ENCODE results near the gene NEK4. TPM values are rescaled to one million over a fixed set of nuclear protein-coding genes. Genes with fewer than 3 reads are reported as not detected.

The NEK4 gene
- total and polyA plus RNA-seq, 10 of the 15 experiments (the other 5 are each of a cell fraction or from before 2014, with no cell fraction given): 7.0 to 29.1 (median 16.4) TPM

DNA sequence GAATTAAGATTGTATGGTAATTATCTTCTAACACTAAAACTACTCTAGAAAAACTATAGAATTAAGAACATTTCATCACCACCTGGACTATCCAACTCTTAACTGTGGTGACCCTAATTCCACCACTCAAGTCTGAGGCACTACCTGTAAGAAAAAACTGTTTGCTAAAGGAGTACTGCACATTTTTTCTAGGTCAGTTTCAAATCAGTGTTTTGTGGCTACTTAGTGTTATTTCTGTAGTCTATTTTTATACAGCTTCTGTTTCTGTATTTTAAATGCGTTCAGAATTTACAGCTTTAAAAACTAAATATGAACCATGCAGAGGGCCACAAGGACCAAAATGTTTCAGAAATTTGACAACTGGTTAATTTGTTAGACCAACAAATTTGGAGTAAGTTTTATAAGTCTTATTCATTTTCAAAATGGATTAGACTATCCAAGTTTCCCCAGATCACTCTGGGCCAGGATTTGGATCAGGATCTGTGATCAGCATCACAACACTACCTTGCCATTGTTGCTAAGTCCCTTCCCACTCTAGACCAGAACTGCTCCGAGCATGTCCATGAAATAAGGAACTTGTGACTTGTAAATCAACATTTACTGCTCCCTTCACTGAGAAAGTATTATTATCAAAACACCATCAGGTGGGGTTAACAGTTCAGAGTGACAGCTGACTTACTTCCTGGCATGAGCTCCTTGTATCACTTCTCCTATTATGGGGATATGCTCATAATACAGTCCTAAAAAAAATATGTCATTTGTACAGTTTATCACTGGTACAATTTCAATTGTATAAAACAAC lies 73.7 kb downstream of the NEK4 start:
- DNase-seq (ENCODE audit: low read depth, low spot score) (no peak), ATAC-seq (peak; percentile 62), FAIRE-seq (no peak)
- CTCF ChIA-PET: interaction anchor here (1.0 to 1.1 kb wide), 2 partner anchors 11 kb away, joined by 3 to 4 read pairs; partner anchors contain the start of gene GNL3
- 52% methylated on average over 2 of the region's 2 CpGs for WGBS (ENCODE audit: insufficient coverage, insufficient replicate concordance, low lambda C conversion rate, missing lambda C conversion rate)
- H3K27ac ChIP-seq (ENCODE audit: control insufficient read depth, insufficient read depth): peak overlapping the region; percentile 91
- H4K20me1 ChIP-seq (ENCODE audit: control insufficient read depth, insufficient read depth): no peaks in the 10 kb centered on the region
- H3K4me1 ChIP-seq (ENCODE audit: control insufficient read depth, insufficient read depth, low read length): peaks cover 36% of the 10 kb centered on the region
- peak overlapping the region; percentile 55 for H3K9ac ChIP-seq (ENCODE audit: control insufficient read depth, insufficient read depth, low read length)
- RAD21 ChIA-PET (ENCODE audit: unreplicated experiment): interaction anchor here (0.8 to 1.6 kb wide), 8 partner anchors 8 to 58 kb away, joined by 3 to 6 read pairs (median 4); partner anchors contain the start of genes GLT8D1 and SPCS1
- H3K79me2 ChIP-seq (ENCODE audit: control insufficient read depth, insufficient read depth, low read length): peaks cover 9% of the 10 kb centered on the region
- POLR2A ChIA-PET: interaction anchor here (0.5 to 2.5 kb wide), 7 partner anchors 9 to 196 kb away, joined by 3 to 25 read pairs (median 3); partner anchors contain the start of genes GLT8D1, GNL3, PBRM1 and SPCS1
- BruUV-seq (replicated peaks): no TSS peak
- H3K27me3 ChIP-seq (replicated peaks in 1 of 2; ENCODE audit: control insufficient read depth in 2 of 2, insufficient read depth in 2 of 2, low read length in 1 of 2): no peaks in the 10 kb centered on the region
- H3K4me3 ChIP-seq: no peak overlapping the region; the same call in 1 of the 2 replicates
- SMC1A ChIA-PET (ENCODE audit: uncharacterized antibody, unreplicated experiment): interaction anchor here (0.6 to 2.1 kb wide), 6 partner anchors 10 to 27 kb away, joined by 3 to 17 read pairs (median 4); partner anchors contain the start of genes GLT8D1 and SPCS1
- peaks cover 14 to 36% of the 10 kb centered on the region in 2 experiments for H3K36me3 ChIP-seq (ENCODE audit: control insufficient read depth in 2 of 2, insufficient read depth in 2 of 2, low read length in 1 of 2)
- H3K4me2 ChIP-seq (ENCODE audit: control insufficient read depth, insufficient read depth): peak overlapping the region; percentile 85
- in situ Hi-C loops (cut with MboI): no loop called here
- no peak overlapping the region for H2AFZ ChIP-seq (ENCODE audit: control insufficient read depth, low read depth, low read length)
- no peaks in the 10 kb centered on the region for H3K9me3 ChIP-seq (replicated peaks; ENCODE audit: control insufficient read depth, insufficient read depth, low read length)
- intact Hi-C loops (cut with micrococcal nuclease; ENCODE audit: unreplicated experiment): no loop called here
- TF ChIP-seq PAX5 (IDR thresholded peaks at IDR 0.05; ENCODE audit: borderline replicate concordance, low read depth, low read length): 0 out of 2 replicates have a peak, but pooled peaks have one; percentile 3
- peak; percentile 72; the same call in 1 of the 2 replicates for TF ChIP-seq ZNF384 (IDR thresholded peaks at IDR 0.05; ENCODE audit: borderline replicate concordance, low read depth, low read length)
- peak in 1 of 2 experiments; percentile 72; a peak in 1 of 4 replicates for TF ChIP-seq SRF (IDR thresholded peaks at IDR 0.05; ENCODE audit: low read depth in 2 of 2, low read length in 2 of 2)
- no peak for TF ChIP-seq RAD21 (IDR thresholded peaks at IDR 0.05; ENCODE audit: insufficient read depth, low read depth, low read length)
- 0 out of 4 replicates have a peak, but pooled peaks of 1 of the 2 experiments have one; percentile 24 for TF ChIP-seq IKZF2 (IDR thresholded peaks at IDR 0.05)
- TF ChIP-seq, protein P1, sequence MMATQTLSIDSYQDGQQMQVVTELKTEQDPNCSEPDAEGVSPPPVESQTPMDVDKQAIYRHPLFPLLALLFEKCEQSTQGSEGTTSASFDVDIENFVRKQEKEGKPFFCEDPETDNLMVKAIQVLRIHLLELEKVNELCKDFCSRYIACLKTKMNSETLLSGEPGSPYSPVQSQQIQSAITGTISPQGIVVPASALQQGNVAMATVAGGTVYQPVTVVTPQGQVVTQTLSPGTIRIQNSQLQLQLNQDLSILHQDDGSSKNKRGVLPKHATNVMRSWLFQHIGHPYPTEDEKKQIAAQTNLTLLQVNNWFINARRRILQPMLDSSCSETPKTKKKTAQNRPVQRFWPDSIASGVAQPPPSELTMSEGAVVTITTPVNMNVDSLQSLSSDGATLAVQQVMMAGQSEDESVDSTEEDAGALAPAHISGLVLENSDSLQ (IDR thresholded peaks at IDR 0.05): peak; percentile 92
- peak in 1 of 2 experiments; percentile 40; a peak in 1 of 4 replicates for TF ChIP-seq EP300 (IDR thresholded peaks at IDR 0.05; ENCODE audit: borderline replicate concordance in 1 of 2, control insufficient read depth in 1 of 2, low read depth in 2 of 2, low read length in 2 of 2)
- TF ChIP-seq TBL1XR1 (IDR thresholded peaks at IDR 0.05; ENCODE audit: low read depth, low read length): peak; percentile 22; the same call in 1 of the 2 replicates
- TF ChIP-seq PML (IDR thresholded peaks at IDR 0.05; ENCODE audit: low read length): peak; percentile 32; the same call in 1 of the 2 replicates
- TF ChIP-seq ZNF217 (IDR thresholded peaks at IDR 0.05): 0 out of 2 replicates have a peak, but pooled peaks have one; percentile 13
- no peak for TF ChIP-seq CBFB (IDR thresholded peaks at IDR 0.05; ENCODE audit: low read depth)
- TF ChIP-seq CEBPB (IDR thresholded peaks at IDR 0.05; ENCODE audit: borderline replicate concordance in 1 of 2, low read depth in 2 of 2, low read length in 2 of 2): peak in 1 of 2 experiments; percentile 20; a peak in 1 of 4 replicates
- peak; percentile 66; the same call in 1 of the 2 replicates for TF ChIP-seq MEF2A (IDR thresholded peaks at IDR 0.05; ENCODE audit: insufficient read depth, low read depth, low read length)
- TF ChIP-seq BCL11A (IDR thresholded peaks at IDR 0.05; ENCODE audit: low read depth, low read length): no peak
- no peak for TF ChIP-seq HDGF (IDR thresholded peaks at IDR 0.05)
- TF ChIP-seq POLR2AphosphoS2 (IDR thresholded peaks at IDR 0.05; ENCODE audit: low read depth, low read length): 0 out of 2 replicates have a peak, but pooled peaks have one; percentile 66
- TF ChIP-seq SPI1 (IDR thresholded peaks at IDR 0.05; ENCODE audit: borderline replicate concordance, insufficient read depth, low read depth, low read length): peak; percentile 61; the same call in 1 of the 2 replicates
- TF ChIP-seq MTA3 (IDR thresholded peaks at IDR 0.05; ENCODE audit: borderline replicate concordance, low read length): peak; percentile 56; the same call in 1 of the 2 replicates
- TF ChIP-seq, protein P2, sequence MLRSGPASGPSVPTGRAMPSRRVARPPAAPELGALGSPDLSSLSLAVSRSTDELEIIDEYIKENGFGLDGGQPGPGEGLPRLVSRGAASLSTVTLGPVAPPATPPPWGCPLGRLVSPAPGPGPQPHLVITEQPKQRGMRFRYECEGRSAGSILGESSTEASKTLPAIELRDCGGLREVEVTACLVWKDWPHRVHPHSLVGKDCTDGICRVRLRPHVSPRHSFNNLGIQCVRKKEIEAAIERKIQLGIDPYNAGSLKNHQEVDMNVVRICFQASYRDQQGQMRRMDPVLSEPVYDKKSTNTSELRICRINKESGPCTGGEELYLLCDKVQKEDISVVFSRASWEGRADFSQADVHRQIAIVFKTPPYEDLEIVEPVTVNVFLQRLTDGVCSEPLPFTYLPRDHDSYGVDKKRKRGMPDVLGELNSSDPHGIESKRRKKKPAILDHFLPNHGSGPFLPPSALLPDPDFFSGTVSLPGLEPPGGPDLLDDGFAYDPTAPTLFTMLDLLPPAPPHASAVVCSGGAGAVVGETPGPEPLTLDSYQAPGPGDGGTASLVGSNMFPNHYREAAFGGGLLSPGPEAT (IDR thresholded peaks at IDR 0.05; ENCODE audit: low read depth): peak; percentile 39; the same call in 1 of the 2 replicates
- peak; percentile 54; the same call in 1 of the 2 replicates for TF ChIP-seq NFIC (IDR thresholded peaks at IDR 0.05; ENCODE audit: low read depth, low read length)

All from GM12878 (cell line).